HG02943 (cell line): Measurements from ENCODE around the gene CERS6.

Experiments
- ATAC-seq: cut with Tn5 transposase; IDR thresholded peaks from one replicate; pipeline ENCODE4 v1.9.1; 2021; ENCODE audit warnings: mild to moderate bottlenecking, low read depth, moderate library complexity; ENCODE audit not compliant: unreplicated experiment

CERS6 gene

DNA sequence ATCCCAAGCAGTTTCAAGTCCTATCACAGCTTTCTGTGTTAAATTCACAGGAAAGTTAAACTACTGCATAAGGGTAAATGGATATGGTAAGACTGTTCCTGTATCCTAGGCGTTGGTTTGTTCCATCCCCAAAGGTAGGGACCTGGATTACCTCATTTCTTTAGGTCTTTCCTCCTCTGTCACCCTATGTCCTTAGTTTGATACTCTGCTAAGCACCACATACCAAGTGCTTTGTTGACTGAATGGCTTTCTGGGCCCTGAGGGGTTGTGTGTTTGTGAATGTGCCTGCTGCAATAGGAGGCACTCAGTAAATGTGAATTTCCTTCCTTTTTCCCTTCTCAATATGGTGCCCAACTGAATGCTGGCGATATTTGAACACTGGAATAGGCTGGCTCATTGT lies 354.2 kb downstream of the CERS6 start:
- no peak for ATAC-seq

DNA sequence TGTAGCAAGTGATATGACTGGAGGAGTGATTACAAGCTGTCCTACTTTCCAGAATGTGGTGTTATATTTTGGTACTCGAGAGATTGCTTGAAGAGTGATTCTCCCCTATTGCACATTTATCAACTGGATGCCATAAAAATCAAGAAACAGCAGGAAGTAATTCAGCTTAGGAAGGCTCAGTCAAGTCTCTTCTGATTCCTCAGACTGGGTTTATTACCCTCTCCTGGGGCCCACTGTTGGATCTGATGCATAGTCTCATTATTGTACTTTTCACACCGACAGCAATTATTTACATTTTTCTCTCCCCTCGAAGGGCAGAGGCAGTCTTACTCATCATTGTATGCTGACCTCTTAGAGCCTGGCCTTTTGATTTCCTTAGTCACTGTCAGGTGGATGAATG lies 355.6 kb downstream of the CERS6 start:
- ATAC-seq, result no peak

DNA sequence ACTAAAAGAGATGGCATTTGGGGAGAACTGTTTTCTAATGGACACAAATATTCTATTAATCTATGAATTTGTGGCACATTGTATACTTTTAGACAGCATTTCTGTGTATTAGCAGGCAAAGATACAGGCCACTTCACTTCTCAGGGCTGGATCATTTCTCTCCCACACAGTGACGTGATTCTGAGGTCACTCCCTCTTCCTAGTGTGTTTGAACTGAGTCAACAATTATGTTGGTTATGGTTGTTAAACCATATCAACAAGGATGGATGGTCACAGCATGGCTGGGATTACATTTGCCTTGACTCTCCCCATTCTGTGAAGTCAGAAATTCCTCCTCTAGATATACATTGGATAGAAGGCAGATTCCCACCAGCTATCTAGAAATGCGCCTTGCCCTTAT lies 358.0 kb downstream of the CERS6 start:
- ATAC-seq, result no peak

DNA sequence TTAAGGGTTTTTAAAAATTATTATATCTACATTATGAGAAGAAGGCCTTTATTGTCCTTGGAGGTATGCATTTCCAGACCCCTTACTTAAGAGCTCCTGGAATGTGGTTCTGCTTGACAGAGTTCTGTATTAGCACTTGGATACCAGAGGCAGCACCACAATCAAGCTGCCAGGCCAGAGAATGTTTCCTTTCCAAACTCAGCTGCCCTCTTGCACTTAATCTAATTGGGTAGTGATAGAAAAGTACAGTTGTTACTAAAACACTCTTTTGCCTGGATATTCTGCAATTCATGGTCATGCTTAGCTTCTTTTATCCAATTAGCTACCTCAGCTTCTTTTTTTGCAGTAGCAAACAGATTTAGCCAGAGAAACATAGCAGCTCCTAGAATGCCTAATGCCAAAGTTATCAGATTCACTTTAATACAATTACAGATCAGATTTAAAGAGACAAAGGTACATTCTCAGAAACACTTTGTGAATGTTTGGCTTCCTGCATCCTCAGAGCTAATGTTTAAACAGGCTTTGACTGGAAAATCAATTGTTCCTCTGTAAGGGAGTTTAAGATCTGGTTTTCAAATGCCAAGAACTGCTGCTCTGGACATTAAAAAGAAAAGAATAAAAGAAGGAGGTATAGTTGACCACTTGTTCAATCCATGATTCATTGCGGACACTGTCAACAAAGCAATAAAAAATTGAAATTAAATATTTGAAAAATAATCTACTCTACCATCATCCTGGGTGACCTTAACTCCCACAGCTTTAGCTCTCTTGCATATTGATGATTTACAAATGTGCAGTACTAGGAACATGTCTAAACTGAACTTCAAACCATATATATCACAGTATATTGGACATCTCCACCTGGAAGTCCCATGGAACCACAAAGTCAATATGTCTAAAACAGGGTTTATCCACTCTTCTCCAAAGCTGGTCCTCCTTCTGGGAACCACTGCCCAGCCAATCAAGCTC lies 359.2 kb downstream of the CERS6 start:
- no peak for ATAC-seq

DNA sequence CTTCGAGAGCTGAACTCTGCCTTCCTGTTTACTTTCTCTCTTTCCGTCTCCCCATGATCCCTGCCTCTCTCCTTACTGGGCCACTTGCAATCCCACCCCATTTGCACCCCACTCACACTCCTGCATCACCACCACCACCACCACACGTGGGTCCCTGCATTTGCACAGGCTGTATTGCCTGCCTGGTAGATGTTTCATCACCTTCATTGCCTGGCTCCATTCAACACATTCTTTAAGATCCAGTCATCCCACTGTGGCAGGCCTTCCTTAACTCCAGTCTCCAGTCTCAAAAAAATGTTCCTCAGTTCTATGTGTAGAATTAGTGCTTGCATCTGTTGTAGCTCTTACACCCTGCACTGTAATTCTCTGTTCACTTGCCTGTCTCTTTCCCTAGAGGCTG lies 360.3 kb downstream of the CERS6 start:
- no peak for ATAC-seq

DNA sequence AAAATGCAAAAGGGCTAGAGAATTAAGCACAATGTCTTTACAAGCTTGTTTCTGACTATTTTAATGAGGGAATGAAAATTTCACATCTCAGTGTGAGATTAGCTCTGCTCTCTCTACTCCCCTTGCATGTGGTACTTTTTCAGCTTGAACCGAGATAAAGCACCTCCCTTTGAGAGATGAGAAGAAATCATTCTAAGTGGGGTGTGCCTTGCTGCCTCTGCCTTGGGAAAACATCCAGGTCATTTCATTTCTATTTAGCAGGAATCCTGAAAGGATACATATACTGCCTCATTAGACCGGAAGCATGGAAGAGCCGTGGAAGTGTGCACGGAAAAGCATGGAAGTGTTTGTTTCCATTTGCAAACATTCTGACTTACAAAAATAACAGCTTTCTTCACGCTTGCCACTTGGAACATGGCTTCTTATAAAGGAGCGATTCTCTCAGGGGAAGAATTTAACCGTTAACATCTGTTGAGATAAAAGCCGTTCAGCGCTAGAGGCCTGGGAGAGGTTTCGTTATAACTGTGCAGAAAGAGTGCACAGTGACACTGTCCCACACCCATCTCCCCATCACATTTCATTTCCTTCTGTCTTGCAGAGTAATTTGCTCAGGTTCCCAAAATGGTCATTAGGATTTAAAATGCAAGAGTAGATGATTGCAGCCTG lies 363.1 kb downstream of the CERS6 start:
- no peak for ATAC-seq

DNA sequence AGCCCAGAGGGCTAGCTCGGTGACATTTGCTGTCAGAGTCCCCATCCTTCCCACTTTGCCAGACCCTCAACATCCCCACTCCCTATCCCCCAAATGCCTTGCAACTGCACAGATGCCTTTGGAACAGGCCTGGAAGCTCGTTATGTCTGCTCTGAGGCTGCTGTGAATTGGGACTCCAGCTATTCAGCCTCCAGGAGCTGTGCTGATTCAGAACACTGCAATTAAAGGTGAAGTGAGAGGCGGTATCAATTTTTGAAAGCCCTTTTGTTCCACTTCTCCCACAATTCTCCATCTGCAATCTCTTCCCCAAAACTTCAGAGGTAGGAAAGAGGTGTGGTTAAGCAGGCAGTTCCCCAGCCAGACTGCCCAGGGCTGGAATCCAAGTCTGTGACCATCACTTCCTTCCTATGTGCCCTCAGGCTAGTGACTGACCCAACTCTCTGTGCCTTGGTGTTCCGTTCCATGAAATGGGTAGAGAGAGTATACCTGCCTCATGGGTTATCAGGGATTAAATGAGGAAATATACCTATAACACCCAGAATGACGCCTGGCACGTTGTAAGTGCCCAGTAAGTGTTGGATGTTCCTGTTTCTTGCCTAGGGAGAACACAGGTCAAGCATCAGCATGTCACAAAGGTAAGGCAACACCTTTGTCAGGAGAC lies 363.9 kb downstream of the CERS6 start:
- no peak for ATAC-seq

DNA sequence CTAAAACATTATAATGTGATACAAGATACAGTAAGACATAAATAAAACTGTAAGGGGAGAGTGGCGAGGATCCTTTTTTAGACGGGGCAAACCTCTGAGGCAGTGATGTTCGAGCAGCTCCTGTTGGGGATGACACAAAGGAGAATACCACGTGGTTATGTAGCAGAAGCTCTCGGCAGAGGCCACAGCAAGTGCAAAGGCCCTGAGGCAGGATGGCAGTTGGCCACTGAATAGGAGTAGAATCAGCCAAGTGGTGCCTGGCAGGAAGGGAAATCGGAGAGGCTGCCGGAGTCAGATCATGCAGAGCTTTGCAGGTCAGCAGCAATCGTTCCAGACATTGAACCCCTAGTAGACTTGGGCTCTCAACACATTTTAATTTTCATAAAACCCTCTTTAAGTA lies 365.5 kb downstream of the CERS6 start:
- ATAC-seq, result no peak

DNA sequence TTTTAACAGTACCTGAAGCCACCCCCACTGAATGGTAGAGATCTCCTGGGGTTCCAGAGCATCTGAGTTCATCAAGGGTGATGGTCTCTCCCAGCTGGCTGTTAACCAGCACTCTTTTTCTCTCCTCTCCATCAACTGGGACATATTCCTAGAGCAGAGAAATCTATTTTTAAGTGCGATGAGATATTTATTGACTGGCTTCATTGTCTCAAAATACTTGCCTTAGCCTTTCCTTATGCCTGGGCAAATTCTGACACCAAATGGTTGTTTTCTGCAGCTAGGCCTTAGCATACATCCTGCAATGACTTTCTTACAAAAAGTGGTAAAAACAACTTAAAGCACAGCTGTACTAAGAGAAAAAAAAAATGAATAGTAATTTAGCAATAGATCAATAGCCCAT lies 365.9 kb downstream of the CERS6 start:
- no peak for ATAC-seq
